ENCODE measurements around the gene TRAF1.
A peak's percentile ranks its signal among the peaks of the same experiment; 100 is the strongest.
"Not testable (repeated sequence)": the region's sequence is repeated elsewhere in the genome, so short reads cannot be mapped to it uniquely, and the experiment has no call there.

The TRAF1 gene, protein sequence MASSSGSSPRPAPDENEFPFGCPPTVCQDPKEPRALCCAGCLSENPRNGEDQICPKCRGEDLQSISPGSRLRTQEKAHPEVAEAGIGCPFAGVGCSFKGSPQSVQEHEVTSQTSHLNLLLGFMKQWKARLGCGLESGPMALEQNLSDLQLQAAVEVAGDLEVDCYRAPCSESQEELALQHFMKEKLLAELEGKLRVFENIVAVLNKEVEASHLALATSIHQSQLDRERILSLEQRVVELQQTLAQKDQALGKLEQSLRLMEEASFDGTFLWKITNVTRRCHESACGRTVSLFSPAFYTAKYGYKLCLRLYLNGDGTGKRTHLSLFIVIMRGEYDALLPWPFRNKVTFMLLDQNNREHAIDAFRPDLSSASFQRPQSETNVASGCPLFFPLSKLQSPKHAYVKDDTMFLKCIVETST

GRCh38 chr9:120926397-120926928 lies at the start of gene TRAF1:
TRAF1 (minus strand) TSS chr9:120926796; CDS start chr9:120926075, 721 bp downstream.
- DNase-seq (ENCODE audit: low read depth): peak; percentile 72
- no peak for TF ChIP-seq CTCF (IDR thresholded peaks at IDR 0.05; ENCODE audit: insufficient read depth, low read depth, low read length, missing control alignments)
- H3K4me3 ChIP-seq (ENCODE audit: low read depth, low read length): peak within 1 kb of the TSS; percentile 62

- TF ChIP-seq CTCF (IDR thresholded peaks at IDR 0.05; ENCODE audit: insufficient read depth, low read depth, low read length, missing control alignments): no peak
- H3K4me3 ChIP-seq (ENCODE audit: low read depth, low read length): no peak overlapping the region
- no peak for DNase-seq (ENCODE audit: low read depth)
Measured at GRCh38 chr9:120974921-120975320, 48.3 kb upstream of the TRAF1 start.

DNA sequence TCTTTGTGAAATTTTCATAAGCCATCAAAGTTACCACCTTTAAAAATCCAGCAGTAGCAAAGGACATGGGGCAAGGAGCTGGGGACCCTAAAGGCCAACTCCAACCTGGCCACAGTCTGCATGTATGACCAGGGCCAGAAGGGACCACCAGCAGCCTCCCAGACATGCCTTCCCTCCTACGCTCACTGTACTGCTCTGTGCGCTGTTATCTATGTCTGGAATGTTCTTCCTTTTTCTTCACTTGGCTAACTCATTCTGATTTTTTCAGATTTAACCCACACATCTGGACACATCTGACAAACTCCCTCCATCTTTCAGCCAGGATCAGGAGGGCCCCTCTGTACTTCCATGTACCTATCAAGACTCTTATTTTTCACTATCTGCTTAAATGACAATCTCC lies 47.6 kb upstream of the TRAF1 start:
- TF ChIP-seq CTCF (IDR thresholded peaks at IDR 0.05; ENCODE audit: insufficient read depth, low read depth, low read length, missing control alignments): no peak
- no peak for DNase-seq (ENCODE audit: low read depth)
- no peak overlapping the region for H3K4me3 ChIP-seq (ENCODE audit: low read depth, low read length)

- TF ChIP-seq CTCF (IDR thresholded peaks at IDR 0.05; ENCODE audit: insufficient read depth, low read depth, low read length, missing control alignments): no peak
- H3K4me3 ChIP-seq (ENCODE audit: low read depth, low read length): no peak overlapping the region
- DNase-seq (ENCODE audit: low read depth): peak; percentile 7
Measured at GRCh38 chr9:120971938-120972337, 45.3 kb upstream of the TRAF1 start.

DNA sequence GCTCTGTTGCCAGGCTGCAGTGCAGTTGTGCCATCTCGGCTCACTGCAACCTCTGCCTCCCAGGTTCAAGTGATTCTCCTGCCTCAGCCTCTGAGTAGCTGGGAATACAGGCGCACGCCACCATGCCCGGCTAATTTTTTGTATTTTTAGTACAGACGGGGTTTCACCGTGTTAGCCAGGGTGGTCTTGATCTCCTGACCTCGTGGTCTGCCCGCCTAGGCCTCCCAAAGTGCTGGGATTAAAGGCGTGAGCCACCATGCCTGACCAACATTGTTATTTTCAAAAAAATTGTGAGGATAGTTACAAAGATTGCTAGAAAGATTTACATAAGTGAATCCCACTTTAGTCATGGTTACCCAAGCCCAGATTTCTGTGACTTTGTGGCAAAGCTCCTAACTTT lies 44.9 kb upstream of the TRAF1 start:
- not testable (repeated sequence) for DNase-seq (ENCODE audit: low read depth); H3K4me3 ChIP-seq (ENCODE audit: low read depth, low read length)

GRCh38 chr9:120970244-120970643 lies 43.6 kb upstream of the TRAF1 start:
- no peak overlapping the region for H3K4me3 ChIP-seq (ENCODE audit: low read depth, low read length)
- no peak for TF ChIP-seq CTCF (IDR thresholded peaks at IDR 0.05; ENCODE audit: insufficient read depth, low read depth, low read length, missing control alignments)
- DNase-seq (ENCODE audit: low read depth): no peak

DNA sequence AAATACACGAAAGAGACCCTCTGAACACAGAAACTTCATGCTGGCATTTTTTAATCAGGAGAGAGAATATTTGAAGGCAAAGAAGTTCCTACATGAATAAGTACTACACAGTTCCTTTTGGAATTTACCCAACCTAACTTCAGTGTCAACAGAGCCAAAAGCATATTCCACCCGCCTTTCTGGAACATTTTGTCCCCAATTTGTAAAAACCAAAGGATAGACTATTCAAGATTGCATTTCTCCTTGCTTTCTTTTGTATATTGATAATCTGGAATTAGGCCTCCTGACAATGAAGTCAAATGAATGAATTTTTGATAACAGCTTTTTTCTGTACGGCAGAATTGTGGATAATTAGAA lies 39.4 kb upstream of the TRAF1 start:
- DNase-seq (ENCODE audit: low read depth): no peak
- H3K4me3 ChIP-seq (ENCODE audit: low read depth, low read length): no peak overlapping the region
- no peak for TF ChIP-seq CTCF (IDR thresholded peaks at IDR 0.05; ENCODE audit: insufficient read depth, low read depth, low read length, missing control alignments)

All from GM12865 (cell line).